Calu3 (cell line): ENCODE data around the gene RDH13. TPM values are rescaled to one million over a fixed set of nuclear protein-coding genes. Genes with fewer than 3 reads are reported as not detected.

Experiments
- BruUV-seq: library from RNA; stranded (reverse); fragments of 400-500 nt; replicated peaks from 2 replicates; lab custom pipeline; 2021; lab: Mats Ljungman, UMichigan
- CTCF ChIA-PET: fragments of 300-600 bp; sonication (Branson Sonifier 250); formaldehyde crosslinking; loops from one replicate; lab custom pipeline; 2022; ENCODE audit warnings: antibody characterized with exemption; lab: Charles Lee
- DNase-seq: peaks from one replicate; pipeline ENCODE4 v3.0.0; 2022
- H3K27ac Mint-ChIP-seq: one replicate; pipeline ENCODE4 v1.8.0; 2022; ENCODE audit warnings: mixed read lengths; ENCODE audit not compliant: unreplicated experiment
- H3K27me3 Mint-ChIP-seq: one replicate; pipeline ENCODE4 v1.8.0; 2022; ENCODE audit warnings: mixed read lengths; ENCODE audit not compliant: unreplicated experiment
- H3K36me3 Mint-ChIP-seq: one replicate; pipeline ENCODE4 v1.8.0; 2022; ENCODE audit warnings: mild to moderate bottlenecking, moderate library complexity, mixed read lengths; ENCODE audit not compliant: insufficient read depth, unreplicated experiment
- H3K4me1 Mint-ChIP-seq: one replicate; pipeline ENCODE4 v1.8.0; 2022; ENCODE audit warnings: mild to moderate bottlenecking, low read depth, mixed read lengths; ENCODE audit not compliant: unreplicated experiment
- H3K4me3 Mint-ChIP-seq: one replicate; pipeline ENCODE4 v1.8.0; 2022; ENCODE audit warnings: mild to moderate bottlenecking, low read depth, moderate library complexity, mixed read lengths; ENCODE audit not compliant: unreplicated experiment
- H3K9me3 Mint-ChIP-seq: one replicate; pipeline ENCODE4 v1.8.0; 2022; ENCODE audit warnings: low read depth, mixed read lengths; ENCODE audit not compliant: unreplicated experiment
- intact Hi-C: fragments of 100-400 bp; cut with micrococcal nuclease; formaldehyde crosslinking; loops from one replicate; pipeline ENCODE4 v1.10.0; 2022; ENCODE audit not compliant: unreplicated experiment
- total RNA-seq: library from RNA; stranded (reverse); gene quantifications from 2 replicates; pipeline ENCODE4 v1.2.3, GENCODE V29; 2022
- TF ChIP-seq, protein P1 (sequence below): fragments of 200-600 bp; IDR thresholded peaks from one replicate; pipeline ENCODE4 v1.8.0; 2022; ENCODE audit warnings: antibody characterized with exemption; ENCODE audit not compliant: unreplicated experiment

The RDH13 gene
- total RNA-seq, 1 experiment from 2014 or later = 50.1 TPM

DNA sequence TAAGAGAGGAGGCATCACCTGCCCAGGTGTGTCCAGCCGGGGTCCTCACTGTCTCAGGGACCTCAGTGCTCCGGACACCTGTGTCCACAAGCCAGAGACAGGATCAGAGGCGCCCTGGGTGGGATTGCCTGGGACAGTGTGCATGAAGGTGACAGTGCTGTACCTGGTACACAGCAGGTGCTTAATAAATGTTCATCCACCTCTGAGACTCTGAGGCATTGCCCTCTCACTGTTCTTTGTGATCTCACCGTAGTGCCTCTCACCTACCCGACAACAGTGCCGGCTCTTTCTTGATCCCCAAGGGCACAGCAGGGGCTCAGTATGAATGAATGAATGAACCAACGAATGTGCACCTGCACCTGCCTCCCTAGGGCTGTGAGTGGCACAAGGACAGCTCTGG is 9.2 kb downstream of the RDH13 start:
- Mint-ChIP-seq H3K9me3 (no peaks in the 10 kb centered on the region), H3K4me3 (no peak overlapping the region), H3K4me1 (no peaks in the 10 kb centered on the region), H3K27me3 (no peaks in the 10 kb centered on the region), H3K27ac (no peak overlapping the region), H3K36me3 (peaks cover 76% of the 10 kb centered on the region)
- no TSS peak for BruUV-seq
- TF ChIP-seq, protein P1, sequence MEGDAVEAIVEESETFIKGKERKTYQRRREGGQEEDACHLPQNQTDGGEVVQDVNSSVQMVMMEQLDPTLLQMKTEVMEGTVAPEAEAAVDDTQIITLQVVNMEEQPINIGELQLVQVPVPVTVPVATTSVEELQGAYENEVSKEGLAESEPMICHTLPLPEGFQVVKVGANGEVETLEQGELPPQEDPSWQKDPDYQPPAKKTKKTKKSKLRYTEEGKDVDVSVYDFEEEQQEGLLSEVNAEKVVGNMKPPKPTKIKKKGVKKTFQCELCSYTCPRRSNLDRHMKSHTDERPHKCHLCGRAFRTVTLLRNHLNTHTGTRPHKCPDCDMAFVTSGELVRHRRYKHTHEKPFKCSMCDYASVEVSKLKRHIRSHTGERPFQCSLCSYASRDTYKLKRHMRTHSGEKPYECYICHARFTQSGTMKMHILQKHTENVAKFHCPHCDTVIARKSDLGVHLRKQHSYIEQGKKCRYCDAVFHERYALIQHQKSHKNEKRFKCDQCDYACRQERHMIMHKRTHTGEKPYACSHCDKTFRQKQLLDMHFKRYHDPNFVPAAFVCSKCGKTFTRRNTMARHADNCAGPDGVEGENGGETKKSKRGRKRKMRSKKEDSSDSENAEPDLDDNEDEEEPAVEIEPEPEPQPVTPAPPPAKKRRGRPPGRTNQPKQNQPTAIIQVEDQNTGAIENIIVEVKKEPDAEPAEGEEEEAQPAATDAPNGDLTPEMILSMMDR = no peak
- intact Hi-C loops = no loop called here
- CTCF ChIA-PET = no interaction called here
- DNase-seq = no peak

DNA sequence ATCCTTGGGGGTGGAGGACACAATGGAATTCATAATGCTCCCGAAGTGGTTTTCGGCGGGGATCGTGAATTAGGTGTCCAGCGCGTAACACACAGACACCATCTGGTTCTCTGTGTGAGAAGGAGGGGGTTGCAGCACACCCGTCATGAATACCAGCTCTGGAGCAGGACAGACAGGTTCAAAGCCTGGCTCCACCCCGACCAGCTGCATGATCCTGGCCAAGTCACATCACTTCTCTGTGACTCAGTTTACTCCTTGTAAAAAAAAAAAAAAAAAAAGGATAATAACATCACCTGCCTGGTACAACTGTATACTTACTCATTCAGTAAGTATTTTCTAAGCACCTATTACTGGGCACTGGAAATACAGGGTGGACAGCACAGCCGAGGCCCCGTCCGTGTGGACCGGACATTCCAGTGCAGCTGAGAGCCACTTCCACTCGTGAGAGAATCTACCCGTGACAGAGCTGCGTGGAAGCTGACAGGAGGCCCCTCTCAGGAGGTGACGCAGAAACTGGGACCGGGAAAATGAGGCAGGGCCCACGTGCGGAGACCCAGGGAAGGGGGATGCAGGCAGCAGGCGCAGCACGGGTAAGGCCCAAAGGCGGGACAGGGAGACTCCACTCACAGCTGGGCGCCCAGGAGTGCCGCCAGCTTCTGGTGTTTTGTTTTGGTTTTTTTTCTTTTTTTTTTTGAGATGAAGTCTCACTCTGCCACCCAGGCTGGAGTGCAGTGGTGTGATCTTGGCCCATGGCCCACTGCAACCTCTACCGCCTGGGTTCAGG is 12.0 kb downstream of the RDH13 start:
- Mint-ChIP-seq H3K4me3 (no peak overlapping the region), H3K4me1 (no peaks in the 10 kb centered on the region), H3K36me3 (peaks cover 76% of the 10 kb centered on the region), H3K27me3 (no peaks in the 10 kb centered on the region), H3K27ac (no peak overlapping the region), H3K9me3 (no peaks in the 10 kb centered on the region)
- DNase-seq = no peak
- intact Hi-C loops = no loop called here
- BruUV-seq = no TSS peak
- CTCF ChIA-PET = no interaction called here
- TF ChIP-seq, protein P1 = no peak

DNA sequence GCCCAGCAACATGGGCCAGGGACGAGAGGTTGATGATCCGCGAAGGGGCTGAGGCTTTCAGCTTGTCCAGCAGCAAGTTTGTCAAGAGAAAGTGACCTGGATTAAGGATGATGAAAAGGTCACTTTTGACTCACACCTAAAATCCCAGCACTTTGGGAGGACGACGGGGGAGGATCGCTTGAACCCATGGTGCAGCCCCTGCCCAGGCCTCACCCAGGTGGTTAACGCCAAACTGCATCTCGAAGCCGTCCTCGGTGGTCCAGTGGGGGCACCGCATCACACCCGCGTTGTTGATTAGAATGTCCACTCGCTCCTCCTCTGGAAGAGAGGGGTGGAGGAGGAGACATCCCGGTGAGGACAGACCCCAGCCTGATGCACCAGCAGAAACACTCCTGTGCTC is 14.5 kb downstream of the RDH13 start:
- Mint-ChIP-seq H3K27me3 (no peaks in the 10 kb centered on the region), H3K4me1 (no peaks in the 10 kb centered on the region), H3K9me3 (no peaks in the 10 kb centered on the region), H3K27ac (no peak overlapping the region), H3K36me3 (peaks cover 88% of the 10 kb centered on the region), H3K4me3 (no peak overlapping the region)
- CTCF ChIA-PET = no interaction called here
- TF ChIP-seq, protein P1 = no peak
- BruUV-seq = no TSS peak
- DNase-seq = no peak
- intact Hi-C loops = no loop called here

DNA sequence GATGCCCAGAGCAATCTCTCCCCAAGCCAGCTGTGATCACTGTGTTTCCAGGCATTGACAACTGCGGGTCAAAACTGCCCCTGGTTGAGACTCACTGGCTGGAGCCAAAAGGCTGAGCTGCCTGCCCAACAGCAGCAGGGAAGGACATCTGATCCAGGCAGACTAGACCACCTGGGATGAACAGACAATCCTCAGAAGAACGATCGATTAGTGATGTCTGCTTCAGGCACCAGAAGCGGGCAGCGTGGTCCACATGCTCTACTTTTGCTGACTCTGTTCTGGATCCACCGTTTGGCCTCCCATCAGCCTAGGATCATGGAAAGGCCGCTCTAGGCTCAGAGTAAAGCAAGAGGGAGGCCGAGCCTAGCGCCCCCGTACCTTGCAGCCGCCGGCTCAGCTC is 15.0 kb downstream of the RDH13 start:
- Mint-ChIP-seq H3K4me3 (no peak overlapping the region), H3K27ac (no peak overlapping the region), H3K4me1 (no peaks in the 10 kb centered on the region), H3K36me3 (peaks cover 88% of the 10 kb centered on the region), H3K27me3 (no peaks in the 10 kb centered on the region), H3K9me3 (no peaks in the 10 kb centered on the region)
- no TSS peak for BruUV-seq
- no peak for DNase-seq
- CTCF ChIA-PET = no interaction called here
- TF ChIP-seq, protein P1 = no peak
- intact Hi-C loops = no loop called here
